ENCODE data around the gene DAP. TPM values are rescaled to one million over a fixed set of nuclear protein-coding genes. Genes with fewer than 3 reads are reported as not detected.

DAP gene, protein sequence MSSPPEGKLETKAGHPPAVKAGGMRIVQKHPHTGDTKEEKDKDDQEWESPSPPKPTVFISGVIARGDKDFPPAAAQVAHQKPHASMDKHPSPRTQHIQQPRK
- total RNA-seq: 31.3 and 36.4 TPM in 2 replicates

DNA sequence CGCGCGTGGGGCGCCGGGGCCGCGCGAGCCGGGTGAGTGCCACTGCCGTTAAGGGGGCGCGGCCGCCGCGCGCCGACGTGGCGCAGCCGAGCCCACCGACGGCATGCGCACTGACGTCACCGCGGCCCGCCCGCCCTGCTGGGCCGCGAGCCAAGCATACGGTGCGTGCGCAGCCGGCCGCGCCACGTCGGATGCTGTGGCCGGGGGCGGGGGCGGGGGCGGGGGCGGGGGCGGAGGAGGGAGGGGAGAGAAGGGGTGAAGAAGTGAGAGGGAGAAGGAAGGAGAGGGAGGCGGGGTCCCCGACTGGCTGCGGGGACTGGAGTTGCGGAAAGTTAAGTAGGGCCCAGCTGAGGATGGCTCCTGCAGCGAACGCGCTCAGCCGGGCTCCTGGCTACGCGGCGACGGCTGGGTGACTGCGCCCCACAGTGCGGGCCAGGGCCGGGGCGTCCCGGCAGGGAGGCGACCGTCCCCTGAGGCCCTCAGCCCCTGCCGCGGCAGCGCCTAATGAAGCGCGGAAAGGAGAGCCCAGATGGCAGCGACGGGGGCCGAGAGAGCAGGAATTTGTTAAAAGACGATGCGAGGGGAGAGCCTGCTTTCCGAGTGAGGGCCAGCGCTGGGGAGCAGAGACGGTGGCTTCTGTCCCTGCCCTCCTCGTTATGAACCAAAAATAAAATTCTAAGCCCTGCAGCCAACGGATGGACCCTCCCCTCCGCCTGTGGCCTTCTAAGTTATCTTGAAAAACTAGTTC, at the start of gene DAP:
TSS of gene DAP (minus strand) at position 50 of the 748 bp plus-strand sequence. CDS start 166 bp downstream, outside the sequence.

Other genes starting within 250 kb of the DAP start
- 3.2 and 7.4 TPM in 2 replicates for gene ANKRD33B, start 197.2 kb downstream of the DAP start, total RNA-seq